Panc1 (cell line): ENCODE data around the gene TUBA4A. TPM values are rescaled to one million over a fixed set of nuclear protein-coding genes. Genes with fewer than 3 reads are reported as not detected.

ENCODE experiments used
- ATAC-seq: fragments of 200-7000 bp; cut with Tn5 transposase; 2 replicates; pipeline ENCODE4 v1.9.1; 2020; ENCODE audit warnings: mild to moderate bottlenecking, moderate library complexity
- BruUV-seq: library from RNA; stranded (reverse); fragments of 400-500 nt; replicated peaks from 2 replicates; lab custom pipeline; 2021; lab: Mats Ljungman, UMichigan
- CTCF ChIA-PET: fragments of 300-600 bp; sonication (Branson Sonifier 250); formaldehyde crosslinking; loops from one replicate; lab custom pipeline; 2022; ENCODE audit warnings: antibody characterized with exemption; lab: Charles Lee
- POLR2A ChIA-PET: fragments of 300-600 bp; sonication (Branson Sonifier 250); formaldehyde crosslinking; loops from one replicate; lab custom pipeline; 2022; ENCODE audit warnings: antibody characterized with exemption; lab: Charles Lee
- DNase-seq: peaks from one replicate; pipeline ENCODE4 v3.0.0-alpha.2; 2010; ENCODE audit warnings: low read depth, low spot score
- H3K27ac ChIP-seq: 2 replicates; pipeline ENCODE4 v1.5.1; 2011; ENCODE audit warnings: mild to moderate bottlenecking, low read length, inconsistent platforms
- H3K27me3 ChIP-seq: fragments of 200-500 bp; sonication (Bioruptor generic); 2 replicates; pipeline ENCODE4 v1.6.0; 2014; ENCODE audit warnings: low read length, inconsistent platforms; ENCODE audit not compliant: control insufficient read depth, insufficient read depth
- H3K36me3 ChIP-seq: fragments of 200-500 bp; sonication (Bioruptor generic); 2 replicates; pipeline ENCODE4 v1.5.1; 2014; ENCODE audit warnings: inconsistent platforms, mild to moderate bottlenecking, low read length, moderate library complexity; ENCODE audit not compliant: control insufficient read depth, insufficient read depth
- H3K4me1 ChIP-seq: 2 replicates; pipeline ENCODE4 v1.5.1; 2011; ENCODE audit warnings: inconsistent platforms, mild to moderate bottlenecking, low read length, moderate library complexity; ENCODE audit not compliant: control insufficient read depth, insufficient read depth
- H3K4me3 ChIP-seq, 2 experiments: 2 replicates each; pipeline ENCODE4 v1.5.1; 2011 to 2012; ENCODE audit warnings: low read depth in 2 of 2, low read length in 2 of 2, mild to moderate bottlenecking in 2 of 2, inconsistent platforms in 1 of 2, moderate library complexity in 1 of 2
- H3K9me3 ChIP-seq: fragments of 200-500 bp; sonication (Bioruptor generic); 2 replicates; pipeline ENCODE4 v1.5.1; 2014; ENCODE audit warnings: low read depth, mild to moderate bottlenecking, inconsistent platforms, low read length, moderate library complexity; ENCODE audit not compliant: control insufficient read depth, insufficient read depth
- CTCF ChIP-seq: fragments of 450-650 bp; IDR thresholded peaks from 2 replicates; pipeline ENCODE4 v1.5.1; 2017; ENCODE audit warnings: mild to moderate bottlenecking
- POLR2AphosphoS5 ChIP-seq: IDR thresholded peaks from 2 replicates; pipeline ENCODE4 v1.6.1; 2012; ENCODE audit warnings: mild to moderate bottlenecking, low read depth, low read length, moderate library complexity
- SIN3A ChIP-seq: IDR thresholded peaks from 2 replicates; pipeline ENCODE4 v1.6.1; 2012; ENCODE audit warnings: low read depth, mild to moderate bottlenecking, low read length, moderate library complexity, borderline replicate concordance; ENCODE audit not compliant: insufficient read depth
- TCF7L2 ChIP-seq: IDR thresholded peaks from 2 replicates; pipeline ENCODE4 v1.6.1; 2011; ENCODE audit warnings: mild to moderate bottlenecking, low read depth, low read length, inconsistent platforms
- in situ Hi-C: cut with HindIII; loops from 2 replicates; pipeline ENCODE4 v1.10.0; 2016; ENCODE audit warnings: low sequenced_read_pairs, low pct_unique_long_range_greater_than_20kb
- intact Hi-C: fragments of 100-400 bp; cut with micrococcal nuclease; formaldehyde crosslinking; loops from one replicate; pipeline ENCODE4 v1.10.0; 2022; ENCODE audit not compliant: unreplicated experiment
- total RNA-seq: library from RNA; stranded (reverse); gene quantifications from one replicate; pipeline ENCODE4 v1.2.1, GENCODE V29; 2021; ENCODE audit not compliant: unreplicated experiment
- TF ChIP-seq, protein P1 (sequence below), 2 experiments: IDR thresholded peaks; 2 replicates each; pipeline ENCODE4 v1.6.1; 2011 to 2012; ENCODE audit warnings: low read depth in 2 of 2, control low read depth in 1 of 2, low read length in 1 of 2, mild to moderate bottlenecking in 1 of 2, moderate library complexity in 1 of 2; ENCODE audit not compliant: insufficient read depth in 1 of 2

Gene TUBA4A
- total RNA-seq, 1 experiment from 2014 or later: 12.9 TPM

DNA sequence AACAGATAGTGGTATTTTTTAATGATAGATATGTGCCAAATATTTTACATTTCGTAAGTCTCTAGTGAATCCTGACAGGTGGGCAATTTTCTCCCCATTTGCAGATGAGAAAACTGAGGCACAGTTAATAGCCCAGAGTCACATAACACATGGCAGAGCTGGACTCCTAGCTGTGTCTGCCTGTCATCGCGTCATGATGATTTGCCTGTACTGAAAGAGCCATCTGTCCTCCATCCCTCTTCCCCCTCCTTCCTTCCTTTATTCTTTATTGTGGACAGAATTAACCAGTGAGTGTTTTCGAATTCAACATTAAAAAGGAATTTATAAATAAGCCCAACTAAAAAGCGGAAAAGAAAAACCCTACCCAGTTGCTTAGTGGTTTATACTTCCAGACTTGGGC is 28.7 kb upstream of the TUBA4A start:
- no TSS peak for BruUV-seq
- no peaks in the 10 kb centered on the region for H3K27me3 ChIP-seq

GRCh38 chr2:219281588-219281987 is 27.9 kb upstream of the TUBA4A start:
- Histone ChIP-seq H3K4me1 (peaks cover 21% of the 10 kb centered on the region), H3K27ac (no peak overlapping the region), H3K9me3 (no peaks in the 10 kb centered on the region), H3K36me3 (no peaks in the 10 kb centered on the region; the same call in 1 of the 2 replicates), H3K4me3 (no peak overlapping the region), H3K27me3 (no peaks in the 10 kb centered on the region)
- no peak for TF ChIP-seq CTCF
- TF ChIP-seq SIN3A: no peak
- TF ChIP-seq, protein P1, sequence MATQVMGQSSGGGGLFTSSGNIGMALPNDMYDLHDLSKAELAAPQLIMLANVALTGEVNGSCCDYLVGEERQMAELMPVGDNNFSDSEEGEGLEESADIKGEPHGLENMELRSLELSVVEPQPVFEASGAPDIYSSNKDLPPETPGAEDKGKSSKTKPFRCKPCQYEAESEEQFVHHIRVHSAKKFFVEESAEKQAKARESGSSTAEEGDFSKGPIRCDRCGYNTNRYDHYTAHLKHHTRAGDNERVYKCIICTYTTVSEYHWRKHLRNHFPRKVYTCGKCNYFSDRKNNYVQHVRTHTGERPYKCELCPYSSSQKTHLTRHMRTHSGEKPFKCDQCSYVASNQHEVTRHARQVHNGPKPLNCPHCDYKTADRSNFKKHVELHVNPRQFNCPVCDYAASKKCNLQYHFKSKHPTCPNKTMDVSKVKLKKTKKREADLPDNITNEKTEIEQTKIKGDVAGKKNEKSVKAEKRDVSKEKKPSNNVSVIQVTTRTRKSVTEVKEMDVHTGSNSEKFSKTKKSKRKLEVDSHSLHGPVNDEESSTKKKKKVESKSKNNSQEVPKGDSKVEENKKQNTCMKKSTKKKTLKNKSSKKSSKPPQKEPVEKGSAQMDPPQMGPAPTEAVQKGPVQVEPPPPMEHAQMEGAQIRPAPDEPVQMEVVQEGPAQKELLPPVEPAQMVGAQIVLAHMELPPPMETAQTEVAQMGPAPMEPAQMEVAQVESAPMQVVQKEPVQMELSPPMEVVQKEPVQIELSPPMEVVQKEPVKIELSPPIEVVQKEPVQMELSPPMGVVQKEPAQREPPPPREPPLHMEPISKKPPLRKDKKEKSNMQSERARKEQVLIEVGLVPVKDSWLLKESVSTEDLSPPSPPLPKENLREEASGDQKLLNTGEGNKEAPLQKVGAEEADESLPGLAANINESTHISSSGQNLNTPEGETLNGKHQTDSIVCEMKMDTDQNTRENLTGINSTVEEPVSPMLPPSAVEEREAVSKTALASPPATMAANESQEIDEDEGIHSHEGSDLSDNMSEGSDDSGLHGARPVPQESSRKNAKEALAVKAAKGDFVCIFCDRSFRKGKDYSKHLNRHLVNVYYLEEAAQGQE (IDR thresholded peaks at IDR 0.05; ENCODE audit: insufficient read depth in 1 of 2, low read depth in 2 of 2, low read length in 1 of 2): no peak
- ChIA-PET CTCF (no interaction called here), POLR2A (no interaction called here)
- in situ Hi-C loops (no loop called here), intact Hi-C loops (no loop called here)
- DNase-seq: no peak
- BruUV-seq: no TSS peak
- ATAC-seq: no peak

More for the DNA sequence above, 28.7 kb upstream of the TUBA4A start:
- H3K4me1 ChIP-seq: peaks cover 18% of the 10 kb centered on the region
- no peaks in the 10 kb centered on the region; the same call in 1 of the 2 replicates for H3K36me3 ChIP-seq
- intact Hi-C loops: no loop called here
- ChIA-PET CTCF (no interaction called here), POLR2A (no interaction called here)
- no peak for DNase-seq
- no peaks in the 10 kb centered on the region for H3K9me3 ChIP-seq
- in situ Hi-C loops: no loop called here
- no peak for ATAC-seq
- H3K27ac ChIP-seq: no peak overlapping the region
- TF ChIP-seq CTCF: no peak
- no peak for TF ChIP-seq POLR2AphosphoS5
- TF ChIP-seq, protein P1 (IDR thresholded peaks at IDR 0.05; ENCODE audit: insufficient read depth in 1 of 2, low read depth in 2 of 2, low read length in 1 of 2): no peak
- TF ChIP-seq SIN3A: no peak
- no peak for TF ChIP-seq TCF7L2
- no peak overlapping the region for H3K4me3 ChIP-seq
